Retinal pigment epithelial cell (primary cell): ENCODE data around the gene INHBA.

Experiments
- DNase-seq: peaks from one replicate; pipeline ENCODE4 v3.0.0-alpha.2; 2010; ENCODE audit warnings: low read depth
- H3K4me3 ChIP-seq: 2 replicates; pipeline ENCODE4 v1.5.1; 2011; ENCODE audit warnings: mild to moderate bottlenecking, low read length, control low read depth, moderate library complexity
- CTCF ChIP-seq: conservative IDR thresholded peaks from 2 replicates; pipeline ENCODE4 v1.5.1; 2011; ENCODE audit warnings: low read depth, low read length, control low read depth, inconsistent platforms

Gene INHBA

DNA sequence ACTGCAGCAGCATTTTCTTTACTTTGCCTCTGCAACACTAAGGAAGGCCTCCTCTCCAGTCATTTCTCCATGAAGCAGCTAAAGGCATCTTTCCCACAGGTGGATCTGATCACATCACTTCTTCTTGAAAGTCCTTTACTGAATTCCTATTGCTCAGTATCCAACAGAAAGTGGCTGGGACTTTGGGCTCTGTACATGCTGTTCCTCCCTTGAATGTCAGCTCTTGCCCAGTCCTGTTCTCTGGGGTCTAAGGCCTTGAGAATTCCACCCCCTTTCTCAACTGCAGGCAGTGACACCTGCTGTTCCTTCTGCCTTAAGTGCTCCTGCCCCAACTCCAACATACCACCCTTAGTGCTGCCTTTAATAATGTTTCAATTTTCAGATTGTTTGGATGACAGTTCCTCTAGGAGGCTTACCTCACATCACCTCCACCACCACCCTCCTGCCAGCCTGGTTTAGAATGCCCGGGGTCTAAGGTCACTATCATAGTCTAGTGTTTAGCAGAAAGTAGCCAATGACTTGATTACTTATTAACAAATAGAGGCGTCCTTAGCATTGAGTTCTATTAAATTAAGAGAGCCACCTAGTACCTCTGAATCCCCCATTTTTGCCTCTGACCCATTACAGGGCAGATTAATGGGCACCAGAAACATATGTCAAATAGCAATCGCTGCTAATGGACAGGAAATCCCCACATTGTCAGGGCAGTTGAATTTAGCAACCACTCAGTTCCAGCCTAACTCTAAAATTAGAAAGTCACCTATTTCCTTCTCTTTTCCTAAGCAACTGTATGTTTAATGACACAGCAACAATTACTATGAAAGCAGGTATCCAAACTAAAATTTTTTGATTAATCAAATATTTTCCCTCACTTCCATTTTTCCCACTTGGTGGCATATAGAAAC is 11.4 kb downstream of the INHBA start:
- TF ChIP-seq CTCF: no peak
- no peak for DNase-seq
- no peak overlapping the region for H3K4me3 ChIP-seq

- TF ChIP-seq CTCF: no peak
Measured at GRCh38 chr7:41689815-41690214, 13.1 kb downstream of the INHBA start.

GRCh38 chr7:41688906-41689305 is 14.0 kb downstream of the INHBA start:
- DNase-seq: no peak
- no peak for TF ChIP-seq CTCF
- H3K4me3 ChIP-seq: no peak overlapping the region

More at GRCh38 chr7:41689815-41690214, 13.1 kb downstream of the INHBA start:
- H3K4me3 ChIP-seq: no peak overlapping the region
- no peak for DNase-seq

- no peak overlapping the region for H3K4me3 ChIP-seq
- no peak for TF ChIP-seq CTCF
- no peak for DNase-seq
Measured at GRCh38 chr7:41688012-41688625, 14.8 kb downstream of the INHBA start.

GRCh38 chr7:41685684-41686083 is 17.2 kb downstream of the INHBA start:
- no peak overlapping the region for H3K4me3 ChIP-seq
- no peak for TF ChIP-seq CTCF
- no peak for DNase-seq

GRCh38 chr7:41682422-41682821 is 20.5 kb downstream of the INHBA start:
- no peak for TF ChIP-seq CTCF
- DNase-seq: no peak
- H3K4me3 ChIP-seq: no peak overlapping the region

DNA sequence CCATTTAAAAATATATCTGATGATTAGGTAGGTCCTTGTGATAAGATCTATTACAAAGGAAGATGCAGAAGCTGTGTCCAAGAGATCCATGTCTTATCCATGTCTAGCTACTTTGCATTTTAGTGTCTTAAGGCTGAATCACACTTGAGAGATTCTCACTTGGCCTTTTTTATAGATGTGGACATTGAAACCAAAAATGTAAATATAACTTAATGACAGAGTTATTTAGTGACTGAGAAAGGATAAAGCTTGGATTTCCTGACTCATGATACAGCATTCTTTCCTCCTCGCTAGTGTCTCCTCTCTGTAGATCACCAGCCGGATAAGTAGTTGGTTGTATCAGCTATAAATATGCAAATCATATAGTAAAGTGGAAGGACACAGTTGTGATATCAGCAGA is 23.3 kb downstream of the INHBA start:
- no peak for DNase-seq
- TF ChIP-seq CTCF: no peak
- H3K4me3 ChIP-seq: no peak overlapping the region
